Measurements from ENCODE around the gene BFSP2.

Gene BFSP2

GRCh38 chr3:133383175-133383574 is 16.7 kb upstream of the BFSP2 start:
- DNase-seq (ENCODE audit: low read depth in 2 of 2, low spot score in 1 of 2): no peak

- no peak for DNase-seq (ENCODE audit: low read depth in 2 of 2, low spot score in 1 of 2)
Measured at GRCh38 chr3:133383741-133384140, 16.1 kb upstream of the BFSP2 start.

GRCh38 chr3:133384331-133385027 is 15.4 kb upstream of the BFSP2 start:
- DNase-seq (ENCODE audit: low read depth in 2 of 2, low spot score in 1 of 2): no peak

- no peak for DNase-seq (ENCODE audit: low read depth in 2 of 2, low spot score in 1 of 2)
Measured at GRCh38 chr3:133386876-133387275, 13.0 kb upstream of the BFSP2 start.

GRCh38 chr3:133387341-133387740 is 12.5 kb upstream of the BFSP2 start:
- DNase-seq (ENCODE audit: low read depth in 2 of 2, low spot score in 1 of 2): no peak

GRCh38 chr3:133388696-133389395 is 11.0 kb upstream of the BFSP2 start:
- no peak for DNase-seq (ENCODE audit: low read depth in 2 of 2, low spot score in 1 of 2)

GRCh38 chr3:133390715-133391114 is 9.1 kb upstream of the BFSP2 start:
- no peak for DNase-seq (ENCODE audit: low read depth in 2 of 2, low spot score in 1 of 2)

- DNase-seq (ENCODE audit: low read depth in 2 of 2, low spot score in 1 of 2): no peak
Measured at GRCh38 chr3:133393204-133393603, 6.7 kb upstream of the BFSP2 start.

- no peak for DNase-seq (ENCODE audit: low read depth in 2 of 2, low spot score in 1 of 2)
Measured at GRCh38 chr3:133393691-133394474, 6.0 kb upstream of the BFSP2 start.

- DNase-seq (ENCODE audit: low read depth in 2 of 2, low spot score in 1 of 2): no peak
Measured at GRCh38 chr3:133394561-133395311, 5.1 kb upstream of the BFSP2 start.

- DNase-seq (ENCODE audit: low read depth in 2 of 2, low spot score in 1 of 2): no peak
Measured at GRCh38 chr3:133396906-133397305, 3.0 kb upstream of the BFSP2 start.

GRCh38 chr3:133401374-133402135 is 1.7 kb downstream of the BFSP2 start:
- no peak for DNase-seq (ENCODE audit: low read depth in 2 of 2, low spot score in 1 of 2)

- no peak for DNase-seq (ENCODE audit: low read depth in 2 of 2, low spot score in 1 of 2)
Measured at GRCh38 chr3:133404920-133405319, 5.1 kb downstream of the BFSP2 start.

GRCh38 chr3:133408366-133408765 is 8.5 kb downstream of the BFSP2 start:
- DNase-seq (ENCODE audit: low read depth in 2 of 2, low spot score in 1 of 2): no peak

- no peak for DNase-seq (ENCODE audit: low read depth in 2 of 2, low spot score in 1 of 2)
Measured at GRCh38 chr3:133408961-133409360, 9.1 kb downstream of the BFSP2 start.

- no peak for DNase-seq (ENCODE audit: low read depth in 2 of 2, low spot score in 1 of 2)
Measured at GRCh38 chr3:133410191-133410892, 10.5 kb downstream of the BFSP2 start.

- DNase-seq (ENCODE audit: low read depth in 2 of 2, low spot score in 1 of 2): no peak
Measured at GRCh38 chr3:133412183-133413132, 12.6 kb downstream of the BFSP2 start.

- no peak for DNase-seq (ENCODE audit: low read depth in 2 of 2, low spot score in 1 of 2)
Measured at GRCh38 chr3:133413161-133414020, 13.5 kb downstream of the BFSP2 start.
